ENCODE results near the gene GNA12. TPM values are rescaled to one million over a fixed set of nuclear protein-coding genes. Genes with fewer than 3 reads are reported as not detected.

The GNA12 gene
- 10 to 100 TPM; 14.1 to 15.0 TPM for total RNA-seq

GRCh38 chr7:2844153-2845033 is at the start of gene GNA12:
Gene GNA12, minus strand, starts transcription at chr7:2844308. Its CDS starts 147 bp downstream, at chr7:2844161.
- Mint-ChIP-seq H3K9me3 (peaks cover 1% of the 10 kb centered on the region), H3K4me1 (ENCODE audit: low read depth) (peaks cover 33% of the 10 kb centered on the region), H3K27me3 (ENCODE audit: low read depth) (no peaks in the 10 kb centered on the region), H3K36me3 (ENCODE audit: low read depth) (peaks cover 3% of the 10 kb centered on the region), H3K4me3 (peak within 1 kb of the TSS; percentile 79), H3K27ac (peak within 1 kb of the TSS; percentile 70)
- intact Hi-C loops (cut with micrococcal nuclease), result loop anchor here (2.0 to 5.0 kb wide), 7 partner anchors 18 to 322 kb away; partner anchors contain the start of gene TTYH3
- CTCF ChIA-PET, result interaction anchor here (0.6 to 1.5 kb wide), 2 partner anchors 10 to 21 kb away, joined by 3 to 7 read pairs; no protein-coding TSS in a partner anchor
- DNase-seq, result peak; percentile 99

- CTCF ChIA-PET, result interaction anchor here (0.6 to 3.7 kb wide), 6 partner anchors 27 to 195 kb away, joined by 3 to 20 read pairs (median 3); no protein-coding TSS in a partner anchor
- Mint-ChIP-seq H3K4me1 (ENCODE audit: low read depth) (peaks cover 24% of the 10 kb centered on the region), H3K9me3 (peaks cover 2% of the 10 kb centered on the region), H3K36me3 (ENCODE audit: low read depth) (no peaks in the 10 kb centered on the region), H3K27me3 (ENCODE audit: low read depth) (no peaks in the 10 kb centered on the region), H3K27ac (peak overlapping the region; percentile 96), H3K4me3 (peak overlapping the region; percentile 48)
- intact Hi-C loops (cut with micrococcal nuclease), result loop anchor here (5.0 kb wide), 1 partner anchor 409 kb away; the partner anchor contains the start of gene SDK1
- peak; percentile 63 for DNase-seq
These were observed 49.3 kb upstream of the GNA12 start for GRCh38 chr7:2893411-2893861.

DNA sequence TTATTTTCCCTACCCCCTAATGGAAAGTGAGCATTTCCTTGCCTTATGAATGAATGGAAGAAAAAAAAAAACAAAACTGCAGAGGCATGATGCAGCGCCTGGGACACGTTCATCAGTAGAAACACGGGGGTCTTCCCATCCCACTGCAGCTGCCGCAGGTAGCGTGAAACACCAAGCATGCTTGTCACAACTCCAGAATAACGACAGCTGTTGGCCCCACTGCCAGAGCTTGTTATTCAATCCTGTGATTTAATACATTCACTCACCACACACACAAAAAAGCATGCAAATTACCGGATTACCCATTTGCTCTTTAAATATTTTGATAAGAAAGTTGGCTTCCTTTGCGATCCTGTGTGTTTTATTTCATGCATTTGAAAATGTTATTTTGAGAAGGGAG is 48.4 kb upstream of the GNA12 start:
- CTCF ChIA-PET, result no interaction called here
- Mint-ChIP-seq H3K27me3 (ENCODE audit: low read depth) (no peaks in the 10 kb centered on the region), H3K27ac (no peak overlapping the region), H3K4me3 (no peak overlapping the region), H3K4me1 (ENCODE audit: low read depth) (peaks cover 24% of the 10 kb centered on the region), H3K36me3 (ENCODE audit: low read depth) (no peaks in the 10 kb centered on the region), H3K9me3 (no peaks in the 10 kb centered on the region)
- intact Hi-C loops (cut with micrococcal nuclease), result loop anchor here (5.0 kb wide), 1 partner anchor 410 kb away; the partner anchor contains the start of gene SDK1
- DNase-seq, result no peak

- Mint-ChIP-seq H3K27me3 (ENCODE audit: low read depth) (no peaks in the 10 kb centered on the region), H3K36me3 (ENCODE audit: low read depth) (no peaks in the 10 kb centered on the region), H3K9me3 (no peaks in the 10 kb centered on the region), H3K4me3 (no peak overlapping the region), H3K4me1 (ENCODE audit: low read depth) (peaks cover 5% of the 10 kb centered on the region), H3K27ac (no peak overlapping the region)
- intact Hi-C loops (cut with micrococcal nuclease), result loop anchor here (1.0 to 2.0 kb wide), 2 partner anchors 175 to 267 kb away; no protein-coding TSS in a partner anchor
- CTCF ChIA-PET, result interaction anchor here (0.6 to 2.5 kb wide), 12 partner anchors 9 to 1085 kb away, joined by 3 to 12 read pairs (median 4); no protein-coding TSS in a partner anchor
- no peak for DNase-seq
These were observed 43.7 kb upstream of the GNA12 start for GRCh38 chr7:2887816-2888215.

GRCh38 chr7:2886900-2887299 is 42.8 kb upstream of the GNA12 start:
- Mint-ChIP-seq H3K27me3 (ENCODE audit: low read depth) (no peaks in the 10 kb centered on the region), H3K4me3 (no peak overlapping the region), H3K9me3 (no peaks in the 10 kb centered on the region), H3K4me1 (ENCODE audit: low read depth) (peaks cover 3% of the 10 kb centered on the region), H3K27ac (no peak overlapping the region), H3K36me3 (ENCODE audit: low read depth) (no peaks in the 10 kb centered on the region)
- intact Hi-C loops (cut with micrococcal nuclease), result loop anchor here (1.0 to 2.0 kb wide), 2 partner anchors 176 to 268 kb away; no protein-coding TSS in a partner anchor
- DNase-seq, result peak; percentile 78
- CTCF ChIA-PET, result interaction anchor here (0.6 to 2.5 kb wide), 8 partner anchors 9 to 284 kb away, joined by 3 to 12 read pairs (median 5); no protein-coding TSS in a partner anchor

DNA sequence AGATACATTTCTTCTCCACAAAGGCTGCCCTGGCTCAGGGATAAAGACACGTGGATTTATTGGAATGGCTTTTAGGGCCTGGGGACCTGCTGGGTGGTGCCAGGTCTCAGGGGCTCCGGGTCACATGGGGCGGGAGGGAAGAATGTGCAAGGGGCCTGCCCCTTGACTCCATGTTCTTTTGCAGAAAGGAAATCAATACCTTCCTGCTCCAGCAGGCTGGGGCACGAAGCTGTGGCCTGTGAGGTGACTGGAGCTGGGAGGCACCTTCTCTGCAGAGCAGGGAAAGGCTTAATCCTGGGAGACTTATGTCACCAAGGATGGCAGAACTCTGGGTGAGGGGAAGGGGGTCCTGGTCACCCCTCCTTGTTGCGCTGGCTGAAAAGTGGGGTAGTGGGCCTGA is 42.3 kb upstream of the GNA12 start:
- H3K36me3 Mint-ChIP-seq (ENCODE audit: low read depth), result no peaks in the 10 kb centered on the region
- H3K27me3 Mint-ChIP-seq (ENCODE audit: low read depth), result no peaks in the 10 kb centered on the region
- intact Hi-C loops (cut with micrococcal nuclease), result loop anchor here (2.0 kb wide), 1 partner anchor 176 kb away; no protein-coding TSS in a partner anchor
- H3K27ac Mint-ChIP-seq, result no peak overlapping the region
- no peaks in the 10 kb centered on the region for H3K9me3 Mint-ChIP-seq
- no peak for DNase-seq
- CTCF ChIA-PET, result interaction anchor here (0.6 to 2.5 kb wide), 4 partner anchors 21 to 268 kb away, joined by 3 to 12 read pairs (median 9); no protein-coding TSS in a partner anchor
- H3K4me3 Mint-ChIP-seq, result no peak overlapping the region
- H3K4me1 Mint-ChIP-seq (ENCODE audit: low read depth), result peaks cover 3% of the 10 kb centered on the region

DNA sequence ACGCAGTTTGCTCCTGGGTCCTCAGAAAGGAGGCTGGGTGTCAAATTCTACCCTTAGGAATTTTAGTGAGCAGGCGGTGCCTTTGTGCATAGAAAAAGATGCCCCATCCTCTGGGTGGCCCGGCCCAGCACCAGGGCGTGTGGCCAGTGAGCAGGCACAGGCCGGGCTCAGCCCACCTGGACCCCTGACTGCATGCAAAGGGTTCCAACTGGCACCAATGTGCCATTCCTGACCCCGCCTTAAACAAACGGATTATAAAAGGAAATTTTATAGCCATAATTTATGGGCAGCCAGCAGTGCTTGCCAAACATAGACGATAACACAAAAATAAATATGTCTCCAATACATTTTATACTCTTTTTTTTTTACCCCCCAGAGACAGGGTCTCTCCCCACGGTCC is 40.1 kb upstream of the GNA12 start:
- H3K27me3 Mint-ChIP-seq (ENCODE audit: low read depth), result no peaks in the 10 kb centered on the region
- CTCF ChIA-PET, result interaction anchor here (2.0 kb wide), 1 partner anchor 19 kb away, joined by 5 read pairs; no protein-coding TSS in a partner anchor

GRCh38 chr7:2883101-2883500 is 39.0 kb upstream of the GNA12 start:
- no peak for DNase-seq
- H3K4me1 Mint-ChIP-seq (ENCODE audit: low read depth), result peaks cover 23% of the 10 kb centered on the region
- no peaks in the 10 kb centered on the region for H3K9me3 Mint-ChIP-seq
- H3K27ac Mint-ChIP-seq, result no peak overlapping the region
- H3K4me3 Mint-ChIP-seq, result no peak overlapping the region
- intact Hi-C loops (cut with micrococcal nuclease), result no loop called here
- no peaks in the 10 kb centered on the region for H3K36me3 Mint-ChIP-seq (ENCODE audit: low read depth)
- CTCF ChIA-PET, result interaction anchor here (1.0 to 2.0 kb wide), 2 partner anchors 18 to 204 kb away, joined by 4 to 5 read pairs; no protein-coding TSS in a partner anchor
- no peaks in the 10 kb centered on the region for H3K27me3 Mint-ChIP-seq (ENCODE audit: low read depth)

More for the DNA sequence above, 40.1 kb upstream of the GNA12 start:
- intact Hi-C loops (cut with micrococcal nuclease), result no loop called here
- H3K36me3 Mint-ChIP-seq (ENCODE audit: low read depth), result no peaks in the 10 kb centered on the region
- H3K4me1 Mint-ChIP-seq (ENCODE audit: low read depth), result peaks cover 12% of the 10 kb centered on the region
- H3K9me3 Mint-ChIP-seq, result no peaks in the 10 kb centered on the region
- no peak overlapping the region for H3K27ac Mint-ChIP-seq
- no peak overlapping the region for H3K4me3 Mint-ChIP-seq
- no peak for DNase-seq

- Mint-ChIP-seq H3K4me1 (ENCODE audit: low read depth) (peaks cover 23% of the 10 kb centered on the region), H3K4me3 (no peak overlapping the region), H3K36me3 (ENCODE audit: low read depth) (no peaks in the 10 kb centered on the region), H3K27ac (no peak overlapping the region), H3K9me3 (no peaks in the 10 kb centered on the region), H3K27me3 (ENCODE audit: low read depth) (no peaks in the 10 kb centered on the region)
- intact Hi-C loops (cut with micrococcal nuclease), result no loop called here
- DNase-seq, result no peak
- CTCF ChIA-PET, result interaction anchor here (2.0 kb wide), 1 partner anchor 17 kb away, joined by 5 read pairs; no protein-coding TSS in a partner anchor
These were observed 38.0 kb upstream of the GNA12 start for GRCh38 chr7:2882111-2882510.

- DNase-seq, result no peak
- Mint-ChIP-seq H3K27ac (no peak overlapping the region), H3K27me3 (ENCODE audit: low read depth) (no peaks in the 10 kb centered on the region), H3K9me3 (no peaks in the 10 kb centered on the region), H3K4me3 (no peak overlapping the region), H3K4me1 (ENCODE audit: low read depth) (peaks cover 22% of the 10 kb centered on the region), H3K36me3 (ENCODE audit: low read depth) (no peaks in the 10 kb centered on the region)
- CTCF ChIA-PET, result interaction anchor here (0.6 to 0.8 kb wide), 2 partner anchors 9 to 232 kb away, joined by 4 to 7 read pairs; no protein-coding TSS in a partner anchor
- intact Hi-C loops (cut with micrococcal nuclease), result no loop called here
These were observed 36.9 kb upstream of the GNA12 start for GRCh38 chr7:2880874-2881533.

DNA sequence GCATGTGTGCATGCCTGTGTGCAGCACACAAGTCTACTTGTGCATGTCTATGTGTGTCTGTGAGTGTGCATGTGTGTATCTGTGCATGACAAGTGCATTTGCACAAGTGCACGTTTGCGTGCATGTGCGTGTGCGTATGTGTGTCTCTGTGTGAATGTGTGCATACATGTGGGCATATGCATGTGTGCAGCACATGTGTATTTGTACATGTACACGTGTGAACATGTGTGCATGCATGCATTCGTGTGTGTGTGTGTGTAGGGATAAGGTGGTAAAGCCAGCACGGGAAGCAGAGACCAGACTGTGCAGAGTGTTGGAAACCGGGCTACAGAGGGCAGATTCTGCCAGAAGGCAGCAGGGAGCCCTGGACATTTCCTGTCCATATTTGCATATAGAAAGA is 35.9 kb upstream of the GNA12 start:
- Mint-ChIP-seq H3K27ac (no peak overlapping the region), H3K36me3 (ENCODE audit: low read depth) (no peaks in the 10 kb centered on the region), H3K9me3 (no peaks in the 10 kb centered on the region), H3K27me3 (ENCODE audit: low read depth) (no peaks in the 10 kb centered on the region), H3K4me3 (no peak overlapping the region), H3K4me1 (ENCODE audit: low read depth) (peaks cover 24% of the 10 kb centered on the region)
- CTCF ChIA-PET, result no interaction called here
- no peak for DNase-seq
- intact Hi-C loops (cut with micrococcal nuclease), result no loop called here

DNA sequence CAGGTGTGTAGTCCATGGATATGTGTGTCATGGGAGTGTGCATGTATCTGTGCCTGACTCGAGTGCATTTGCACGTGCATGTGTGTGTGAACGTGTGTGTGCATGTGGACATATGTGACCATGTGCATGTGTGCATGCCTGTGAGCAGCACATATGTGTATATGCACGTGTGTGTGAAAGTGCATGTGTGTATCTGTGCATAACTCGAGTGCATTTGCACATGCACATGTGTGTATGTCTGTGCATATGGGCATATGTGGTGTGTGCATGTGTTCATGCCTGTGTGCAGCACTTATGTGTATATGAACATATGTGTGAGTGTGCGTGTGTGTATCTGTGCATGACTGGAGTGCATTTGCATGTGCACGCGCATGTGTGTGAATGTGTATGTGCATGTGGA is 35.2 kb upstream of the GNA12 start:
- H3K36me3 Mint-ChIP-seq (ENCODE audit: low read depth), result no peaks in the 10 kb centered on the region
- H3K9me3 Mint-ChIP-seq, result no peaks in the 10 kb centered on the region
- intact Hi-C loops (cut with micrococcal nuclease), result no loop called here
- CTCF ChIA-PET, result no interaction called here
- H3K4me1 Mint-ChIP-seq (ENCODE audit: low read depth), result peaks cover 29% of the 10 kb centered on the region
- DNase-seq, result no peak
- H3K27me3 Mint-ChIP-seq (ENCODE audit: low read depth), result no peaks in the 10 kb centered on the region
- H3K4me3 Mint-ChIP-seq, result no peak overlapping the region
- no peak overlapping the region for H3K27ac Mint-ChIP-seq

Measured in activated naive CD4-positive, alpha-beta T cell treated with anti-CD3 and anti-CD28 coated beads for 36 hours (primary cell).